Frontal cortex (tissue), 4 donors: ENCODE results near the gene C2CD5. TPM values are rescaled to one million over a fixed set of nuclear protein-coding genes. Genes with fewer than 3 reads are reported as not detected.

Source experiments
- DNase-seq, 2 donors: peaks; one replicate each; pipeline ENCODE4 v3.0.0; 2012; ENCODE audit warnings: low spot score in 2 of 2
- FAIRE-seq: peaks from 2 replicates; lab custom pipeline; 2012; peaks lifted over from hg19 to GRCh38; lab: Jason Lieb, UNC
- total RNA-seq: library from RNA; depleted of rRNA; stranded (reverse); fragments of >200 nt; gene quantifications from one replicate; pipeline ENCODE4 v1.2.3, GENCODE V29; 2014
- donor health status: control.
- donor health status: control.
- donor health status: control.

Gene C2CD5
- total RNA-seq, 1 donor from 2014 or later = 131 TPM

DNA sequence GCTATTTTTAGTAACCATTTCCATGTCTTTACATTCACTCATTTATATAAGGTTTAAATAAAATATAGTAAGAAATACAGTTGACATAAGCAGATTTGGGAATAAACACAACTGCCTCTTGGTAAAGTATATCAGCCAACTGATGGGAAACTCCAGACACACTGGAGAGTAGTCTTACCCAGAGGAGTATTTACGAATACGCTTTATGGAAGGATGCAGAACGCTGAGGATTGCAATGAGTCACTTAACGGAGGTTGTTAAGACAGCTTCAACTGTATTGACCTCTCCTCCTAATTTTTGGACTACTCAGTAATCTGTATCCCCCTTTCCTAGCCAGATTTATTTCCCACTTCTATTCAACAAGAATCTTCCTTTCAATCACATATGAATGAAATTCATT, 6.0 kb downstream of the C2CD5 start:
- no peak for DNase-seq
- FAIRE-seq = no peak

DNA sequence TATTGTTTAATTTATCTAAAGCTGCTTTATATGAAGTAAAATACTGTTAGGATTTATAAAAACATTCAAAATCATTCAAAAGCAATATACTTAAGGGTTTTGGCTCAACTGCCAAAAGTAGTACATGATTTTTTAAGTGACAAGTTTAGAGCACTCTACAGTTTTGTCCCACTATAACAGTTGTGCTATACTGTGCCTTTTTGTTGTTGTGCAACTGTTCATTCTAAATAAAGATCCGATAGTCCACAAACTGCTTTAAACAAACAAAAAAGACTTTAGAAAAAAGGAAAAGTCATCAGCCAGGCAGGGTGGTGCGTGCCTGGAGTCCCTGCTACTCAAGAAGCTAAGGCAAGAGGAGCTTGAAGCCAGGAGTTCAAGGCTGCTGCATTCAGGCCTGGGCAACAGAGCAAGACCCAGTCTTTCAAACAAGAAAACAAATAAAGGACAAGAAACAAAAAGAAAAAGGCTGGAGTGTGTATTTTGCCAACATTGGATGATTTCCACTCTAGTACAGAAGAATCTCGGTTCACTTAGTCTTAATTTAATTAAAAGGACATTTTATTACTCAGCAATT, 7.3 kb downstream of the C2CD5 start:
- DNase-seq (no peak), FAIRE-seq (no peak)

DNA sequence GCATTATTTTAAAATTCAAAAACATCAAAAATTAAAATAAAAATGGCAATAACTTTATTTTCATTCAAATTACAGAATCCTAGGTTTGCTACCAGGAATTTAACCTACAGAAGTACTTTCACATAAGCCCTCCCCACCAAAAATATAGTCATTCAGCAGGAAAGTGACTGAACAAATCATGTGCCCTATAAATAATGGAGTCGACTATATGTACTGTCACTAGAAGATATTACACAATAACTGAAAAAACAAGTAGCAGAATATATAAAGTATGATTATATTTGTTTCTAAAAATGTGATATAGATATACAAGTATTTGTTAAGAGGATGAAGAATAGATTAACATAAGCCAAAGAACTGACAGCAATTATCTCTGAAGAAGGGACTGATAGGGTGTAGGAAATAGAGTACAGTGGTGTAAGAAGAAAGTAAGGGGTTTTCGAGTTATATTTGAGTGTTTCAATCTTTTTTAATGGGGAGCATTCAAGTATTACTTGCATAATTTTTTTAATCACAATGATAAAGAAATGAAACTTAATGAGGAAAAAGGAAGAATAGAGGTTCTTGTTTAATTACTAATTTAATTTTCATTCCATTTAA, 7.9 kb downstream of the C2CD5 start:
- FAIRE-seq (no peak), DNase-seq (no peak)

DNA sequence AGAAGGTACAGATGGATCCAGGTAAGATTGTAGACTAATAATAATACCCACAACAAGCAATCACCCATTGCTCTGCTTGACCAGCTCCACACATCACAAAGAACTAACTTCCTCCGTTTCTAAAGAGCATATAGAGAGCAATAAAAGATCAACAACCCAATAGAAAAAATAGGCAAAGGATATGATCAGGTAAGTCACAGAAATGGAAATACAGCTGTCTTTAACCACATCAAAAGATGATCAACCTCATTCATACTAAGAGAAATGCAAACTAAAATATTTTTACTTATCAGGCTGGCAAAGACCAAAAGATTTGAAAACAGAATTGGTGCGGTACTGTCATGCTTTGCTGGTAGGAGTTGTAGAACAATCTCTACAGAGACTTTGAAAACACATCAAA, 8.9 kb downstream of the C2CD5 start:
- DNase-seq = no peak
- no peak for FAIRE-seq

DNA sequence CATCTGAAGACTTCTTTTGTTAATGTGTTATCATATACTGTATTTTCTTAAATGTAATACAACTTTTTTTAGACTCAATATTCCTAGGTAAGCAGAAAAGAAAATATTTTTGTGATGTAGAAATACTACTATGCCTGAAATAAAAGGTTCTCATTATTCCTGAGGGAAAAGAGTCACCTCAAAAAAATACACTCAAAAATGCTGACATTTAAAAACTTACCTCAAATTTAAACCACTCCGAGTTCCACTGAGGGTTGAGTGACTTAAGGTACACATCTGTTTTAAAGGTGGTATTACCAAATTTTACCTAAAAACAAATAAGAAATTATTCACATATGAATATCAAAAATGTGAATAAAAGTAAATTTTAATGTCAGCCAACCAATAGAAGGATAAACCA, 9.3 kb downstream of the C2CD5 start:
- FAIRE-seq (peak; percentile 55), DNase-seq (no peak)

DNA sequence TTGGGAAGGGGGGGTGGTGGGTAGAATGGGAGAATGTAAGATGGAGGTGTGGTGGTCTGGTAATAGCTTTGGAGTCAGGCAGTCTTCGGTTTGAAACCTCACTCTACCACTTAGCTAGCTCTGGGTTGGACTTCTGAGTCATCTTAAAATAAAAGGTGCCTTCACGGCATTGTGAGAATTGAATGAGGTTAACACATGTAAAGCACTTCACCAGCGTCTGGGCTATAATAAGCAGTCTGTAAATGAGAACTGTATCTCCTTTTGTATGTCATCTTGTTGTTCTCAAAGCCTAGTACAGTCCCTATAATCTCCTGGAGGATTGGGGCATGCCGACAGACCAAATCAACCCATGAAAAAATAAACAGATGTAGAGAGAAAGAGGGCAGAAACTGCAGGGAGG, 11.2 kb downstream of the C2CD5 start:
- DNase-seq = no peak
- FAIRE-seq = no peak

DNA sequence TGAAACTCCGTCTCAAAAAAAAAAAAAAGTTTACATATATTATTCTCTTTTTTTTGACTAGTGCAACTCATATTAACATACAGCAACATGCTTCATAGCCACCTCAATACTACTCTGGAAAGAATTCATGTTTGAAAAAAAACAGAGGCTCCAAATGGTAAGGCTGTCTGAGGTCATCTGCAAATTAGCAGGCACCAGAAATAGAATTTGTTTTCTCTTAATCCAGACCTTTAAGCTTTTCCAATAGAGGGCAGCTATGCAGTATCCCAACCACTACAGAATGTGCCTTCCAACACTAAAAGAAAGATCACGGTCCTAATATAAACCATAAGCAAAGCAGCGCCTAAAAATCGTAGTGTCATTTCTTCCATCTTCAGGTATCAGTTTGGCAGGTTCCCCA, 12.0 kb downstream of the C2CD5 start:
- DNase-seq = no peak
- FAIRE-seq = no peak

DNA sequence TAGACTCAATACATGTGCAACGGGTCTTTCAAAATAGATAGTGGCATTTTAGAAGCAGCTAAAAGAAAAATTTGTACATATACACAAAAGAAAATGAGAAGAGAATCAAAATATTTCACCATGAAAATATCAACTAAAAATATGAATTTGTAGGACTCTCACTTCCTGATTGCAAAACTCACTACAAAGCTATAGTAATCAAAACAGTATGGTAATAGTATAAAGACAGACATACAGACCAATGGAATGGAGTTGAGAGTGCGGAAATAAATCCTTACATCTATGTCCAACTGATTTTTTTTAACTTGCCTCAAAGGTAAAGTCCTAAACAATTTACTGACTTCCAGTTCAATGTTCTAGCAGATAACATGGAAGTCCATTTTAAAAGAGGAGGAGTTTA, 13.1 kb downstream of the C2CD5 start:
- no peak for DNase-seq
- no peak for FAIRE-seq

DNA sequence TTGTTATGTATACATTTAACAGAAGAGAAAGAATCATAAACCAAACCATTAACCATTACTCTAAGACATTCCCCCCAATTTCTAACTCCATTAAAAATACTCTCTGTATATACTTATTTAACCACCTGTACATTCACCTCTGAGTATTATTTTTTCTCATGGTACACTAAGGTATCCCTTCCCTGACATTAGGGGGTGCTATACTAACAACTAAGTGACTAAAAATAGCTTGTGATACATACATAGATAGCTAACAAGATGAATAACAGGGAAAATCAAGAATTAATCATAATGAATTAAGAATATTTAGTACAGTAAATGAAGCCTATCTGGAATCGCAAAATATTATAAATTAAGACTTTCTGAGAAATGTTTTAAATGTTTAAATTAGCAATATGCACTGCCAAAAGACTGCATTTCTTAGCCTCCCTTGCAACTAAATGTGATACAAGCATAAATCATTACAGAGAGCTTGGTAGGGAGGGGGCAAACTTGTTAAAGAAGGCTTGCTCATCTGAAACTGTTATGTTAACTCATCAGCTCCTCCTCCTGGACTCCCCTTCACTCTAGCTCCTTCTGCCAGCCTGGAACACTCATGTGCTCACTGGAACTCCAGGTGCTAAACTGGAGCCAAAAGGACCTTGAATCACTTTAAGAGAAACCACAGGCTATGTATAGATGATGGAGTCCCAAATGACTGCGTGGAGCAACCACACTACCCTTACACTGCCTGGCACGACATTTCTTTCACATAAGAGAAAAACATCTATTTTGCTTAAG, 14.9 kb downstream of the C2CD5 start:
- FAIRE-seq = peak; percentile 31
- no peak for DNase-seq

DNA sequence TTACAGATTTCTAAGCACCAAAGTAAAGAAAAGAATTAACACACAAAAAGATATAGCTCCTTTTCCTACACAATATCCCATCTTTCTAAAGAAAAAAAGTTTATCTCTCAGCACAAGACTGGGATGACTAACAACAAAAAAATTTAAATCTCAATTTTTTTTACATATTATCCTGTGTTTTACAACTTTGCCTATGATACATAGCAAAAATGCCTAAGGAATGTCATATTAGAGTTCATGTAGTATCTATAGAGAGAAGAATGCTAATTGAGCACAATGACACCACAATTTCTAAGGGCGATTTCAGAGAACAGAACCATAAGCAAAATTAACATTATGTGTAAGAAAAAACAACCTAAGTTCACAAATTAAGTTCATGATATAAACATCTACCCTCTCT, 16.3 kb downstream of the C2CD5 start:
- DNase-seq (no peak), FAIRE-seq (peak; percentile 61)

DNA sequence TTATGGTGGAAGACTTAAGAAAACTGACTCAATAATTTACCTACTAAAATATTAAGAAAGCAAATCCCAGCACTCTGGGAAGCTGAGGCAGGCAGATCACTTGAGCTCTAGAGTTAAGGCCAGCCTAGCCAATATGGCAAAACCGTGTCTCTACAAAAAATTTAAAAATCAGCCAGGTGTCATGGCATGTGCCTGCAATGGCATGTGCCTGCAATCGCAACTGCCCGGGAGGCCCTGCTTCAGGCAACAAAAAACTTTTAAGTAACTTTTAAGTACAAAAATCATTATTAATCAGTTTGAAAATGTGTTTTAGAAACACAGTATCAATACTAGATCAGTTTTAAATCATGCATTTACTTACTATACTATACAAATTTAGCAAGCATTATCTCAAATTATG, 17.5 kb downstream of the C2CD5 start:
- FAIRE-seq = no peak

DNA sequence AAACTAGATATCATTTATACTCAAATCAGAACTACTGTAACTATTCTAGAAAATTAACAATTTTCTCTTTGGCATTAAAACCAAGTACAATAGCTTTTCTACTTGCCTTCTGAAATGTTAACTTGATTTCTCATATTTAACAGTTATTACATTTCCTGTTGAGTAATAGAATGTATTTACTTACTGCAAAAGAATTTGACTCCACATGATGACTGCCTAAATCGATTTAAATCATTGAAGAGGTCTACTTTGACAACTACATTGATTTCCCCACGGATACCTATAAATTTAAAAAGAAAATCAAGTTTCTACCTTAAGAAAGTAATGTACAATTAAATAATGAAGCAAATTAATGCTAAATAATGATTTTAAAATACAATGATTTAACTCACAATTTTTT, 18.9 kb downstream of the C2CD5 start:
- no peak for DNase-seq
- no peak for FAIRE-seq

More for the DNA sequence above, 17.5 kb downstream of the C2CD5 start:
- no peak for DNase-seq

DNA sequence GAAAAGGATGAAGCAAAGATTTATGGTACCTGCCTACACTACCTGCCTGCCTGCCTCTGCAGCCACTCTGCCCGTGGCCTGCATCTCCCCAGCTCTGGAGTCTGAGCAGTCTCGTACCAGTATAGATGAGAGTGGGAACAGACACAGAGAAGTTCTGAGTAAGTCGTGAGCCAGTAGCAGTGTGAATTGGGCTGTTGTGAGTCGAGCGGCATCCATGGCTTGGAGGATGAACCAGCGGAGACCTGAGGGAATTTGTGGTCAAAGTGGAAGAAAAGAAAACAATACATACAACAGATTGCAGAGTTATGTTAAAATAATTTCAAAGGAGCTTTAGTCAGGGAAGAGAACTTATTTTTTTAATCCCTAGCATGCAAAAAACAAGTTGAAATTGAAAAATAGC, 25.3 kb downstream of the C2CD5 start:
- FAIRE-seq = no peak
- no peak for DNase-seq

DNA sequence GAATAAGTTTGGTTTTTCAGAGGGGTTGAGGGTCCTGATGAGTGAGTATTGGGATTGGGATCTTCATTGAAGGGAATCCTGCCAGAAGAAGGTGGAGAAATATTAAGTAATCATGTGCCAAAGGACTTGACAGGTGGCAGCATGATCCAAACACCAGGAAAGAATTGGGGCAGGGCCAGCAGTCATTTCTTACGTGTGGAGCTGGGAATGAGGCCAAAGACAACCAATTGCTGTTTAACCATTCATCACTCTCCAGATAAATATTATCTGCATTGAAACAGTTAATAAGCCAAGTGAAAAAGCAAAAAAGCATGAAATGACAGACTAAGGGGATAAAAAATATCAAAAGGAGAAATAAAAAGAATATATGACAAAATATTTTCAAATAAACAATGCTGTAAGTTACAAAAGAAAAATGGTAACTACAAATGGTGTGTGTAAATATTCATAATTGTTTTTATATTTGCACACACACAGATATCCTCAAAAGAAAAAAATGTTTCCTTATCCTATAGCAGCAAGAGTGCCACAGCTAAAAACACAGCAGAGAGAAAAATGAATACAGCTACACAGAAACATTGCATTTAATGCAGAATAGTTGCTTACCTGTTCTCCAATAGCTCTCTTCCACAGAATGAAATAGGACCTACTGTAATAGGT, 26.2 kb downstream of the C2CD5 start:
- DNase-seq = no peak
- no peak for FAIRE-seq

DNA sequence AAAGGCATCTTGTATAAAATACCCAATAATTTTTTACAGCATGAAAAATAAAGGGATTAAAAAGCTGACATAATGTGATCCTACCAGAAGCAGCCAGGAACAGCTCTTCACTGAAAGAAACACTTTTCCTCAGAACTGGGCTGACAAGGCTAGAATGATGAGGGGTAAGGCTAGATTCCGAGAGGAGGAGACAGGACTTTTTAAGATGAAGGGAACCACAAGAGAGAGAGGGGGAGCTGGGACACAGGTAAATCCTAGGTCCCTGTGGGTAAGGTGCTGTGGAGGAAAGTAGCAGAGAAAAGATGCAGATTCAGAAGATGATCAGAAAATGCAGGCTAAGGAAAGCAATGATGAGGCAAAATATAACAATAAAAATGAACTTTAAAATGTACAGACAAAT, 29.5 kb downstream of the C2CD5 start:
- FAIRE-seq = no peak
- no peak for DNase-seq

DNA sequence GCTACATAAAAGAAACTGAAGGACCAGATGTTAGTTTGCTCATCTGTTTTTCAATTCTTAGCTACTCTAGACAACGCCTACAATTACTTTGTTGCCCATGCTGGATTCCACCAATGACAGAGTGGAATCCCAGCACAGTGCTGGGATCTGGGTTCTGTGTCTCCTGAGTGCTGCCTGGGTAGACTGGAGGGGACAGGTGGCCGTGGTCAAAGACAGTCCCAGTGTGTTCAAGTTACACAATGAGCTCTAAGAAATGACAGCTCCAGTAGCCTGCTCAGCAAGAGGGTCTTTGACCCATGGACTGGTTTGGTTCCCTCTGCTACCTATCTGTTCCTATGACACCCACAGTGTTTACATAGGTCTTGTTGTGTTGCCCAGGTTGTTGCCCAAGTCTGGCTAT, 38.5 kb downstream of the C2CD5 start:
- no peak for DNase-seq
- no peak for FAIRE-seq

DNA sequence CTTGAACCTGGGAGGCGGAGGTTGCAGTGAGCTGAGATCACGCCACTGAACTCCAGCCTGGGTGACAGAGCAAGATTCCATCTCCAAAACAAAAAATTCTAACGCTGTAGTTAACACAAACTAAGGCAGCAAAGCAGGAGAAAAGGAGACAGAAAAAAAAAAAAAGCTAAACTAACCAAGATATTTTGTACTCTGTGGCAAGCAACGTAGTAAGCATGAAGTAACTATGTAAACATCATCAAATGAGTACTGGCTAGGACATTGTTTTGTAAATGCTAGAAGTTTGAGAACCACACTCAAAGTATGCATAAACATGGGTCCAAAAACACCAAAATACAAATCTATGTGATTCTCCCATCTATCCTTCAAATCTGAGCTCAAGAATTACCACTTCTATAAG, 44.2 kb downstream of the C2CD5 start:
- FAIRE-seq (no peak), DNase-seq (no peak)

DNA sequence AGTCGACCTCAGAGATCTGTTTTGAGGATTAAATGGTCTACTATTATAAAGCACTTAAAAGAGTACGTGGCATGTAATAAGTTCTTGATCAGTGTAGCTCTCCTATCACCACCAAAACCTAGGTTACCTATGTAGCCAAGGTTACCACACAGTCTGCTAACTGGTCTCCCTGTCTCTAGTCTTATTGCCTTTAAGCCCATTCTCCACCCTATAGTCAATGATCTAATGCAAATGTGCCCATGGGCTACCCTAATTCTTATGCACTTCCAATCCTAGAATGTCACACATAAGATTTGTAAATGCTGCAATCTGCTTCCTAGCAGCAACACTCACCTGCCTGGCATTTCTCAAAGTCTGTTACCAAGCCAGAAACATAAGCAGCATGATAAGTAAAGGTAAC, 44.9 kb downstream of the C2CD5 start:
- DNase-seq (no peak), FAIRE-seq (no peak)

DNA sequence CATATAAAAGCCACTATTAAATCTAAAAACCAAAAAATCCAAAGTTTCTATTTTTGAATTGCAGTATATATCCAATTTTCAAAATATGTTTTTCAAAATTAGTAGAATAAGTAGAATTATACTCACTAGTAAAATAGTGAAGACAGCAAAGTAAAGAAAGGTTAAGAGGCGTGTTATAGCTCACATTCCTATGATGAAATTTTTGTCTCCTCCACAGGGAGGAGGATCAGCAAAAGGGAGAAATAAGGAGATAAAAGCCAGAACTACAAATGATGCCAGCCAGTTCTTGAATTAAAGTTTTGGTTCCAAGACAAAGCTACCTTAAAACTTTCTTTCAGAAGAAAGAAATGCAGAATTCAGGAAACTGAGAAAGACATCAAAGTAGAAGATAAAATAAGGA, 50.0 kb downstream of the C2CD5 start:
- FAIRE-seq (peak; percentile 65), DNase-seq (no peak)

DNA sequence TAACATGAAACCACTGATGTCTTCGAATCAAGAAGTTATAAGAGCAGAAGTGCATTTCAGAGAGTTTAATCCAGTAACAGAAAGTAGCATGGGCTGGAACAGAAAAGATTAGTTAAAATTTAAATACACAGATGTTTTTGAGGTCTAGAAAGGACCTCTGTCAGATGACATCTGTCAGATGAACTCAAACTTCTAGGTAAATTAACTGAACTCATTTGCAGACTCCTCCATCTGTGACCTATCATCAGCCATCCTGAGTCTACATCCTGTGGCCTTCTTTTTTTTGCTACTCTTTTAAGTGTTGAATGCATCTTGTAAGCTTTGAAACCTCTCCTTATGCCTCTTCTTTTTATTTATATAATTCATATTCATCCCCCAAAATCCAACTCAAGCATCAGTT, 53.3 kb downstream of the C2CD5 start:
- DNase-seq (no peak), FAIRE-seq (no peak)

DNA sequence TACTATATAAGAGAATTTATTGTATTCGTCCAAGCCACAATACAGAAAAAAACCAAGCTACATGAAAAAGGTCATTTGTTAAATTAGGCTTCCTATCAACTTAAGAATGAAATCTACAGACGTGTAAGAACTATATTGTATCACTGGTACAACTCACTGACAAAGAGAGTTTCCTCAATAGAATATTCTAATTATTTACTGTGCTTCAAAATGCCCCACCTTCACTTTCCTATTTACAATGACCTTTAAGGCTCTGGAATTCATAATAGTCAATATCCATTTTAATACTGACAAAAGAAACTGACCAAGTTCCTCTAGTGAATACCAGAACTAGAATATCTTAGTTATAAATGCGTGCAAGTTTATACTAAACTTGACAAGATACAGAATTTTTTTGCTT, 55.9 kb downstream of the C2CD5 start:
- DNase-seq = no peak
- no peak for FAIRE-seq
